ENCODE results near the gene ID1.

GRCh38 chr20:31615416-31615815, 10.3 kb downstream of the ID1 start:
- TF ChIP-seq, protein P1, sequence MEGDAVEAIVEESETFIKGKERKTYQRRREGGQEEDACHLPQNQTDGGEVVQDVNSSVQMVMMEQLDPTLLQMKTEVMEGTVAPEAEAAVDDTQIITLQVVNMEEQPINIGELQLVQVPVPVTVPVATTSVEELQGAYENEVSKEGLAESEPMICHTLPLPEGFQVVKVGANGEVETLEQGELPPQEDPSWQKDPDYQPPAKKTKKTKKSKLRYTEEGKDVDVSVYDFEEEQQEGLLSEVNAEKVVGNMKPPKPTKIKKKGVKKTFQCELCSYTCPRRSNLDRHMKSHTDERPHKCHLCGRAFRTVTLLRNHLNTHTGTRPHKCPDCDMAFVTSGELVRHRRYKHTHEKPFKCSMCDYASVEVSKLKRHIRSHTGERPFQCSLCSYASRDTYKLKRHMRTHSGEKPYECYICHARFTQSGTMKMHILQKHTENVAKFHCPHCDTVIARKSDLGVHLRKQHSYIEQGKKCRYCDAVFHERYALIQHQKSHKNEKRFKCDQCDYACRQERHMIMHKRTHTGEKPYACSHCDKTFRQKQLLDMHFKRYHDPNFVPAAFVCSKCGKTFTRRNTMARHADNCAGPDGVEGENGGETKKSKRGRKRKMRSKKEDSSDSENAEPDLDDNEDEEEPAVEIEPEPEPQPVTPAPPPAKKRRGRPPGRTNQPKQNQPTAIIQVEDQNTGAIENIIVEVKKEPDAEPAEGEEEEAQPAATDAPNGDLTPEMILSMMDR (IDR thresholded peaks at IDR 0.05) = no peak
- TF ChIP-seq EP300 (IDR thresholded peaks at IDR 0.05) (no peak), POLR2A (IDR thresholded peaks at IDR 0.05) (no peak)
